Left cardiac atrium (tissue), 4 donors: ENCODE data around the gene COASY. TPM values are rescaled to one million over a fixed set of nuclear protein-coding genes. Genes with fewer than 3 reads are reported as not detected.
"Not testable (repeated sequence)": the region's sequence is repeated elsewhere in the genome, so short reads cannot be mapped to it uniquely, and the experiment has no call there.

Source experiments
- ATAC-seq, 2 donors: fragments of 200-7000 bp; cut with Tn5 transposase; one replicate each; pipeline ENCODE4 v1.9.1; 2020; ENCODE audit warnings: mild to moderate bottlenecking in 2 of 2, moderate library complexity in 2 of 2
- DNase-seq: peaks from one replicate; pipeline ENCODE4 v3.0.0-alpha.2; 2020
- intact Hi-C, 2 donors: fragments of 100-400 bp; cut with DNase I; formaldehyde crosslinking; loops; one replicate each; pipeline versions ENCODE4 v1.14.1 to v1.15.1; 2022 to 2023
- total RNA-seq, 2 donors: library from RNA; stranded (reverse); fragmentation: NEBNext Ultra II Directional; extraction: Animal tissue kit (Norgen Biotek cat#: 25700); gene quantifications; one replicate each; pipeline ENCODE4 v1.2.1, GENCODE V29; 2021
- donor health status: DM: no; HTN: yes; CAD: no.
- donor health status: DM: no; HTN: yes; CAD: no; lungs with severe emphysema.
- donor health status: DM: yes; HTN: yes; CAD: no.
- donor health status: Dilated cardiomyopathy.

COASY gene
- total RNA-seq, 2 donors from 2014 or later, result 37.2 to 37.5 TPM

DNA sequence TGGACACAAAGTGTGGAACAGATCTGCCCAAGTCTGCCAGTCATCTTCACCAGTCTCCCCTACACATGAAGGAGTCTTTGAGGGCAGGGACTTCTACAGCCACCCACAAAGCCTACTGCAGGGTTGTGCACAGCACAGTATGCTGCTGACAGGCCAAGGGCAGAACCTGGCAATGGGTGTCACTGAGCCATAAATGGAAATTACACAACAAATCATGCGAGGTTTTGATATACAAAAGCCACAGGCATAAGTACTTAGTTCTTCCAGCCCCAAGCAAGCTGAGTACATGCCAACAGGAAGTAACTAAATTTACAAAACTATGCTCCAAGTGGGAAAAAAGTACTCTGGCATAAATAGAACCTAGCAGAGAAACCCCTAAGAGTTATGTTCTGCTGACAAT lies 23.4 kb downstream of the COASY start:
- intact Hi-C loops, result loop anchor here in 1 of 2 donors (10.0 kb wide), 1 partner anchor 99 kb away; the partner anchor contains the start of genes CCR10 and CNTNAP1
- ATAC-seq, result peak in 1 of 2 donors; percentile 87
- no peak for DNase-seq

DNA sequence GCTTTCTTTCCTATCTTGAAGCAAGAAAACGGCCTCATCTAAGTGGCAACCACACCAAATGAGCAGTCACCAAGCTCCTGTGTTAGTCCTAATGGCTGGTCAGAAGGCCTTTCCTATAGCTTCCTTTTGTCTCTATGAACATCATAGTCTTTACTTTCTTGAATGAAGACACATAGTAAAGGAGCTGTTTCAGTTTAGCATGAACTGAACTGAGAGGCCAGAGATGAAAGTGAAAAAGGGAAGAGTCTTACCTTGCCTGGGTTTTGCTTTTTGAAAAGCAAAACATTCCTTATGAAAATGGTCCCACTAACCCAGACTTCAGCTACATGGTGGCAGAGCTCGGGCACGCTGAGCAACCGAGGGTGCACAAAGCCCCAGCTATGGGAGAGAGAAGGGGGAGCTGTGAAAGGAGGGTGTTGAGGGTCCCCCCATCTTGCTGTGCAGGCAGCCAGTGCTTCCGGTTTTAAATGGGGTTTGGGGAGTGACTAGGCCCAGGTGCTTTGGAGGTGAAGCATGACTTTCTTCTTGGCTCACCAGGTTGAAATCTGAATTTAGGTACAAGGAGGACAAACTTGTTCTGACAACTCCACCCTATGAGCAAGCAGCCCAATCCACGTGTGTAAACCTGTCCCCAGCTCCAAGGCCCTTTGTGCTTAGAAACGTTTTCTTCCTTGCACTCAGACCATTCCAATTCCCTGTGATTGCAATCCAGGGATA lies 24.7 kb downstream of the COASY start:
- intact Hi-C loops, result loop anchor here in 1 of 2 donors (10.0 kb wide), 1 partner anchor 98 kb away; the partner anchor contains the start of genes CCR10 and CNTNAP1
- DNase-seq, result no peak
- ATAC-seq, result no peak

DNA sequence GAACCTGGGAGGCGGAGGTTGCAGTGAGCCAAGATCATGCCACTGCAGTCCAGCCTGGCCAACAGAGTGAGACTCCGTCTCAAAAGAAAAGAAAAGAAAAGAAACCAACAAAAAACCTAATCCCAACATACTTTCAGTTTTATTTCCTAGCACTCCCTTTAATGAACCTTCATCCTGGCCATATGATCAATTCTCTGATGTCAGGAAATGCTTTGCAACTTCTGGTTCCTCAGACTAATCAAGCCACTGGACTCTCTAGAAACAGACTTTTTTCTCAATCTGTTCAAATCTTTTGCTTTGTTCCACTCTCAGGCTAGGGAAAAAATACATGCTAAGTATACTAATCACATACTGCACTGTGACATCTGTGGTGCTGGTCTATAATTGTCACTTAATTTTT lies 28.9 kb downstream of the COASY start:
- DNase-seq (no peak), ATAC-seq (no peak)
- intact Hi-C loops, result no loop called here

DNA sequence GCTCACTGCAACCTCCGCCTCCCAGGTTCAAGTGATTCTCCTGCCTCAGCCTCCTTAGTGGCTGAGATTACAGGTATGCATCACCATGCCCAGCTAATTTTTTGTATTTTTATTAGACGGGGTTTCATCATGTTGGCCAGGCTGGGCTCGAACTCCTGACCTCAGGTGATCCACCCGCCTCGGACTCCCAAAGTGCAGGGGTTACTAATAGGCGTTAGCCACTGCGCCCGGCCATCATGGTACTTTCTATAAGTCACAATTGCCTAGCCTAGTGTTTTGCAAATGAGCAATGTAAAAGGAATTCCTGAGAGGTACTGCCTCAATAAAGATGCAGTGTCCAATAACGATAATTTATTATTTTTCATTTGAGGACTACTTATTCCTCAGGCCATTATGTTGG lies 29.5 kb downstream of the COASY start:
- ATAC-seq (no peak), DNase-seq (no peak)
- intact Hi-C loops, result no loop called here

DNA sequence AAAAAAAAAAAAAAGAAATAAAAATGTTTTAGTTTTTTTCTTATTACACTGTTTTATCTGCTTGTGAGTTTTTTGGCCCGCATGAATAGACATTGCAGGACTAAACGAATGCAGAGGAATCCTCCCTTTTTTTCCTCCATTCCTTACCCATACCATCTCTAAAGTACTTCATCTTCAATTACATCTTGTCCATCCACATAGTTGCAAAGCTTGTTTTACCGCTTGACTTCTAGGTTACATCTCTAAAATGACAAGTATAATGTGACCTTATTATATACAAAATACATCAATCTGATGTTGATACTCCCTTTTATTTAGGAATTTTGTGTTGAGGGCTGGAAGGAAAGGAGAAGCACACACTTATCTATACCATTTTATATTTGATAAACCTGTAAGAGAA lies 34.4 kb downstream of the COASY start:
- DNase-seq (no peak), ATAC-seq (no peak)
- intact Hi-C loops, result no loop called here

DNA sequence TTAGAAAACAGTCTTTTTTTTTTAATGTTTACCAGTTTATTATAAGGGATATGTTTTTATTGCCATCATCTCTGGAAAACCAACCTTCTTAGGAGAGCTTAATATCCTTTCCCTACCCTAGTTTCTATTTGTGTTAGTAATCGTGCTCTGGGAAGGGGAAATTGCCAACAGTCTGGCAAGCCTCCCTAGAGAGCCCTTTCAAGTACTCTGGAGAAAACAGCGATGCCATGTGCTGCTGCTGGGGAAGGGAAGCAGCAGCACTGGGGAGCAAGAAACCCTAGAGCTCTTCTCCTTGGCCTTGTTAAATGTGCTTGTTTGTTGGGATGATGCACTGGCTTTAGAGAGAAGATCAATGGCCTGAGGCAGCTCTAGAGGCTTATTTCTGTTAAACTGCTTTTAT lies 37.0 kb downstream of the COASY start:
- peak in 1 of 2 donors; percentile 70 for ATAC-seq
- no peak for DNase-seq

DNA sequence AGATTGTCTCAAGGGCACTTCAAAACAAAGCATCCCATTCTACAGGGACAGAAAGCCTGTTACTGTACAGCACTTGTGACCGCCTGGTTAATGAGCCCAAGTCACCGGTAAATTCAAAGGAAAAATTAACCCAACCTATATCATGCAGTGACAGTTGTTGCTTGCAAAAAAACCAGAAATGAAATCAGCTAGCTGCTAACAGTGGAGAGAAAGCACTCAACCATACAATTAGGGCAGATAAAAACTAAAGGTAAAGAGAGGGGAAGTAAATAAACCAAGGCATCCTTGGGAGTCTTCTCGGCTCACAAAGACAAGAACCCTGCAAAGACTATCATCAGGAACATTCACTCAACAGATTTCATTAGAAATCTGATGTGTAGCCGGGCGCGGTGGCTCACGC lies 41.4 kb downstream of the COASY start:
- DNase-seq (no peak), ATAC-seq (no peak)
- intact Hi-C loops, result no loop called here

More for the DNA sequence above, 37.0 kb downstream of the COASY start:
- intact Hi-C loops, result no loop called here

DNA sequence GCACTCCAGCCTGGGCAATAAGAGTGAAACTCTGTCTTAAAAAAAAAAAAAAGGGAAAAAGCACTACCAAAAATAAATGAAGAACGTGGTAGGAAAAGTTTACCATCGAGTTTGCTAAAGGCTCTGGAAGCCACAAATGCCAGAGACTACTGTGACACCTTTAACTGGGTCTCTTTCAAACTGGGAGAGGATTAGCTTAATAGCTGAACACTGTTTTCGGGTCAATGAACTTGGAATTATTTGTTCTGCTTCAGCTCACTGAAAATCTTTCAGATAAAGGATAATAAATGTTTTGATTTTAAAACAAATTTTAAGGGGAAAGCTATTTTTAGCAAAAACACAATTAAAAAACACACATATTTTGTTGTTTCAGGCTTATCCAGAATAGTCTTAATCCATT lies 45.8 kb downstream of the COASY start:
- intact Hi-C loops, result loop anchor here in 1 of 2 donors (2.0 to 5.0 kb wide), 2 partner anchors 29 to 75 kb away; partner anchors contain the start of genes CCR10 and CNTNAP1
- DNase-seq, result no peak

DNA sequence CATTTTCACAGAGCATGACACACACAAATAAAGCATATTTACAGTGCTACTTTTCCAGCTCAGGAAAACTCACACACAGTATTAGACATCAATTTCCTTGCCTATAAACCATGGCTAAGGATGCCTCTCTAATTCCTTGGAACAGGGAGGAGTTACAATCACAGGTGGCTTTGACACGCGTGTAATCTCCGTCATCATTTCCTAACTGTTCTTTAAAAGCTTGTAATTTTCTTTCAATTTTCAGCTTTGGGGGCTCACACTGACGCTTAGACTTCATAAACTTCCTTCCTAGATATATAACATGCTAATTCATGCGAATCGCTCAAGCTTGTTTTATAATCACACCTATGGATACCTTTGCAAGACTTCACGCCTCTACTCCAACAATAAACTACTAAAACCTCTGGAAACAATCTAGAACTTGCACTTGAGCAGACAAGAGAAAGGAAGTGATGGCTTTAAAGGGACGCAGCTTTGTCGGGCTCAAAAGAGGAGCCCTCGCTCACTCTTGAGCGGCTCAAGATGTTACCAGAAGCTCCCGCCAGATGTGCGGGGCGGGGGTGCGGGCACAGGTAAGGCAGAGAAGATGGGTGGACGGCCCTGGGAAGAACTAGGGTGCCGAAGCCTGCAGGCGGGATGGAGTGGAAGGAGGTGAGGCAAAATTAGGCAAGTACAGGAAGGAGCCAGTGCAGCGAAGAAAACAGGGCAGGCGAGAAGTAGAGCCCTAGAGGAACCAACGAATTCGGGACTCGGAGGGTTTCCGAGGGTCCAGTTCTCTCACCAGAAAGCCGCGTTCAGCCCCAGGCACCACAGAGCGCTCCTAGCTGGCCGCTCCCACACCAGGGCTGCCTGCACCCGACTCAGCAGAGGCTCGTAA lies 46.6 kb downstream of the COASY start:
- DNase-seq, result peak; percentile 27
- ATAC-seq, result peak; percentile 62 to 74
- intact Hi-C loops, result loop anchor here in 1 of 2 donors (2.0 to 5.0 kb wide), 2 partner anchors 30 to 74 kb away; partner anchors contain the start of genes CCR10 and CNTNAP1

More for the DNA sequence above, 45.8 kb downstream of the COASY start:
- no peak for ATAC-seq

DNA sequence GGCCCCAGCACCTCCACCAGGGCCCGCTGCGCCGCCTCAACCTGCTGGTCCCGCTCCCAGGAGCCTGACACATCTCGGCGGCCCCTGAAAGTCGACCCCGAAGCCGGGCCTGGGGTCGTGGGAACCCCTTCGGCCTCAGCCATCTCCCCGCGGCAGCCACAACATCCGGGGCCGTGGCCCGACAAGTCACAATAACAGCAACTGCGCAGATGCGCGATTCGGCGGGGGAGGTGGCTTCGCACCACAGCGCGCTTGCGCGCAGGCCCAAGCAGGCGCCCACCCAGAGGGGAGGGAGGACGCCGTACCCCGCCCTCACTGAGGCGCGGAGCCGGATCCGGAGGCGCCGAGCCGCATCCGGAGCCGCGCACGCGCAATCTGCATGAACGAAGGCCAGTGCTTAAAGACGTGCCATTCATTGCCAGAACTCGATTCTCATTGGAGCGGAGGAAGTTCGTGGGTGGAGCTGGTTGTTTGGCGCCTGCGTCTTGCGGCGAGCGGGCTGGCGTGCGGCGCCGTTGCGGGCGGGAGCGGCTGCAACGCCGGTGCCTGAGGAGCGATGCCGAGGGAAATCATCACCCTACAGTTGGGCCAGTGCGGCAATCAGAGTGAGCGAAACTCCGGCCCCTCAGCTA lies 47.4 kb downstream of the COASY start, which contains the start of the genes RETREG3 and TUBG1:
TSS of gene RETREG3 (minus strand) at position 193 of the 632 bp plus-strand sequence. CDS start at position 143, 50 bp downstream.
TSS of gene TUBG1 (plus strand) at position 502 of the 632 bp plus-strand sequence. CDS start at position 557, 55 bp downstream.
- intact Hi-C loops, result loop anchor here in 1 of 2 donors (2.0 to 5.0 kb wide), 2 partner anchors 30 to 73 kb away; partner anchors contain the start of genes CCR10 and CNTNAP1
- peak; percentile 97 for ATAC-seq
- DNase-seq, result peak; percentile 99

DNA sequence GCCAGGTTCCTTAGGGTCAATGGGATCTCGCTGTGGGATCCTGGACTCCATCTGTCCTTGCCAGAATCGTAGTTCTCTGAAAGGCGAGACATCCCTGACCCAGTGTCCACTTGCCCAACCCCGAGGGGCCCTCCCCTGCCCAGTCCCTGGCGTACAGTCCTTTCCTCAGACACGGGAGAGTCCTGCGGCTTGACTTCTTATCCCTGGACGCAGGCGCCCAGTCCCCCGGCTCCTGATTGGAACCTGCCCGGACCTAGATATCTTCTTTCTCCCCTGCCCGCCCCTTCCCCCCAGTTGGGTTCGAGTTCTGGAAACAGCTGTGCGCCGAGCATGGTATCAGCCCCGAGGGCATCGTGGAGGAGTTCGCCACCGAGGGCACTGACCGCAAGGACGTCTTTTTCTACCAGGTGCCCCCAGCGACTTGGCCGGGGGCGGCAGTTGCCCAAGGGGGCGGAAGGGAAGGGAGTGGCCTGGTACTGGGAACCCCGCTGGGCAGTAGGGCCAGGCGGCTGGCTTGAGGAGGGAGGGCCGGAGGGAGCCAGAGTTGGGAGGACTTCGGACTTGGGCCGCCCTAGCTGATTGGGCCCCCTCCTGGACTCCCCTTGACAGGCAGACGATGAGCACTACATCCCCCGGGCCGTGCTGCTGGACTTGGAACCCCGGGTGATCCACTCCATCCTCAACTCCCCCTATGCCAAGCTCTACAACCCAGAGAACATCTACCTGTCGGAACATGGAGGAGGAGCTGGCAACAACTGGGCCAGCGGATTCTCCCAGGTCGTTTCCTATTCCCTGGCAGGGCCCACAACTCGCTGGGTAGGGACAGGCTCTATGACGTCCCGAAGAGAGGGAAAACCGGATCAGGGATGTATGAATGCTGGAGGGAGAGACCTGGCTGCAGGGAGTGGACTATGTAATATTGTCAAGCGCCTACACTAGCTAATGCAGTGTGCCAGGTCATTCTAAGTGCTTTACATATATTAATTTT lies 48.2 kb downstream of the COASY start:
- intact Hi-C loops, result loop anchor here in 1 of 2 donors (2.0 to 5.0 kb wide), 2 partner anchors 31 to 72 kb away; partner anchors contain the start of genes CCR10 and CNTNAP1
- DNase-seq, result not testable (repeated sequence)
- peak; percentile 38 to 49 for ATAC-seq

DNA sequence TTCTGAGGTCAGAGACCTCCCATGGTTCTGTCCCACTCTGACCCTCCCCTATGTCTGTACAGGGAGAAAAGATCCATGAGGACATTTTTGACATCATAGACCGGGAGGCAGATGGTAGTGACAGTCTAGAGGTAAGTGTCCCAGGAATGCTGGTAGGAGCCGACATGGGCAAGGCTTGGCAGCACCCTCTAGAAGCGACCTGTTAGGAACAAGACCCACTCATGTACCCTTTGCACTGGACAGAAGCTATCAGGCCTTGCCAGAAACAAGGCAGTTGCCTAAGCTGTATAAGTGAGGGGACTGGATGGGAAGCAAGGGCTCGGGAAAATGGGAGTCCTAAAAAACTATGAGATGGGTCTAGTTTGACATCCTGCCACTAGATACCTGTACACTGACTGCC lies 50.1 kb downstream of the COASY start:
- intact Hi-C loops, result no loop called here
- no peak for ATAC-seq
- DNase-seq, result no peak

DNA sequence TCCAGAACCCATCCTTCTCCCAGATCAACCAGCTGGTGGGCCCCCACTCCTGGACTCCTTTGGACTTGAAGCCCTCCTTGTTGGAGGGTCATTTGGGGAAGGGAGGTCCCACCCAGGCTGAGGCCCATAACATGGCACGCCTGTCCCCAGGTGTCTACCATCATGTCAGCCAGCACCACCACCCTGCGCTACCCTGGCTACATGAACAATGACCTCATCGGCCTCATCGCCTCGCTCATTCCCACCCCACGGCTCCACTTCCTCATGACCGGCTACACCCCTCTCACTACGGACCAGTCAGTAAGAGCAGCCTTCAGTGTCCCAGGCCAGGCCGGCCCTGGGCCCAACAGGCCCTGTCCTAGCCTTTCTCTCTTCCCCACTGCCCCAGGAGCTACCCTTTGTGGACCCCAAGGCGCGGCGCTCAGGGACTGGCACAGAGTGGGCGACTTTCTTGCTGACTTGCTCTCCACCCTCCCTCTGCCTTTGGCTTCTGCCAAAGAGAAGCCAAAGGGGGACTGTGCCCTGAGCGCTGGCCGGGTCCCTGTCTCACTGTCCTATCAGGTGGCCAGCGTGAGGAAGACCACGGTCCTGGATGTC lies 51.8 kb downstream of the COASY start:
- no peak for DNase-seq
- intact Hi-C loops, result no loop called here
- ATAC-seq, result no peak
